COLO668 (cell line): Measurements from ENCODE around the gene PRPF6.
A peak's percentile ranks its signal among the peaks of the same experiment; 100 is the strongest.

Experiments used
- DNase-seq: peaks from one replicate; lab custom pipeline; 2025; ENCODE audit not compliant: unreplicated experiment; lab: John Stamatoyannopoulos, UW

The PRPF6 gene

DNA sequence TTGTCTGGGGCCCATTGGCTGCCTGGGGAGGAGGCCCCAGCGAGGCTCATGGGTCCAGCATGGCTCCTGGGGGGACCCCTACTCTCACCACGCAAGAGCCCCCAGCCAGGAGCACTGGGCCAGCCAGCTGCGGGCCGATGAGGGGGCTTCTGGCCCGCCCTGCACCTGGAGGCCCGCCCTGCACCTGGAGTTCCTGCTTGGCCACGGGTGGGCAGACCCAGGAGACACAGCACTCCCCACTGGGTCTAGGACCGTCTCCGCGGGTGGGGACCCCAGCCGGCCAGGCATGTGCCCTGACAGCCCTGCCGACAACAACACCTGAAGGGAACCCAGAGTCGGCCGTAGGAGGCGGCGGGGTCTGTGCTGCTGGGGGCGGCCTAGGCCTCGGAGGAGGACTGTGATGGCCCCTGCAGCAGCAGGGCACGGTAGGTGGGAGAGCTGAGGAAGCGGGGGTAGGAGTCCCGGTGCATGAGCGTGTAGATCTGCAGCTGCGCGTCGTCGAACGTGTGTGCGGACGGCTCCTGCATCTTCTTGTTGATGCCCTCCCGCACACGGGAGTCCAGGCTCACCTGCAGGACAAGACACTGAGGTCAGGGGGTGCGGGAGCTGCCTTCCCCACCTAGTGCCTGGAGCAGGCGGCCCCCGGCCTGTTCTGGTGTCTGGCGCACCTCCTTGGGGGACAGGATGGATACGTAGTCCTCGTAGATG is 92.7 kb downstream of the PRPF6 start:
- no peak for DNase-seq

DNA sequence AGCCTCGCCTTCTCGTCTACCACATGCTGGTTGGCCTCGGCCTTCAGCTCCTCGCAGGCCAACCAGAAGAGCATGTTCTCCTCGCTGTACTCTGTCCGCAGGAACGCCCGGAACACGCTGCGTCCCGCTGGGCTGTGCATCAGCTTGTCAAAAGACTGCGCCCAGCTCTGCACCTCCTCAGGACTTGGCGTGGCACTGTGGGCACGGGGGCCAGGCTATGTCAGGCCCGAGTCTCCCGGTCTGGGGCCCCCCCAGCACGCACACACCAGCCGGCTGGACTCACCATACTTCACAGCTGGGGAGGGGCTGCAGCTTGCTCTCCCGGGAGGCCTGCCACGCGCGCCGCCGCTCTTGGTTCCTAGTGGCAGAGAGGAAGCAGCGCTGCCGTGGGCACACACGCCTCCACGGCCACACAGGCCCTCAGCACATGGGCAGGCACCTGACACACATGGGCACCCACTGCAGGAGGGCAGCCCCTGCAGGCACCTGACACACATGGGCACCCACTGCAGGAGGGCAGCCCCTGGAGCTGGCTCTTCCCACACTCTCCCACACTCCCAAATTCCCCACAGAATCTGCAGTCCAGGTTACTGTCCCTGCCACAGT is 93.4 kb downstream of the PRPF6 start:
- no peak for DNase-seq

DNA sequence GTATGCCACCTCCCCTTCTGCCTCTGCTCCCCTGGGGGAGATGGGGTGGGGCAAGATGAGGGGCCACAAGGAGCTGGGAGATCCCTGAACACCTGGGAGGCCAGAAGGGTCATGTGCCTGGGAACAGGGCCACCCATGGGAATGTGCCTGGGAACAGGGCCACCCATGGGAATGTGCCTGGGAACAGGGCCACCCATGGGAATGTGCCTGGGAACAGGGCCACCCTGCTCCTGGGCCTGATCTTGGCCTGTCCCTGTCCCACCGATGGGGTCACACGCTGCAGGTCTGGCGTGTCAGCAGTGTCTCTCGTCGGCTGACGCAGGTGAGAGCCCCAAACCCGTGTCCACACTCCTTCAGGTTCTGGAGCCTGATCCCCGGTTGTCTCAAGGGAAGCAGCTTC is 94.0 kb downstream of the PRPF6 start:
- DNase-seq: no peak

DNA sequence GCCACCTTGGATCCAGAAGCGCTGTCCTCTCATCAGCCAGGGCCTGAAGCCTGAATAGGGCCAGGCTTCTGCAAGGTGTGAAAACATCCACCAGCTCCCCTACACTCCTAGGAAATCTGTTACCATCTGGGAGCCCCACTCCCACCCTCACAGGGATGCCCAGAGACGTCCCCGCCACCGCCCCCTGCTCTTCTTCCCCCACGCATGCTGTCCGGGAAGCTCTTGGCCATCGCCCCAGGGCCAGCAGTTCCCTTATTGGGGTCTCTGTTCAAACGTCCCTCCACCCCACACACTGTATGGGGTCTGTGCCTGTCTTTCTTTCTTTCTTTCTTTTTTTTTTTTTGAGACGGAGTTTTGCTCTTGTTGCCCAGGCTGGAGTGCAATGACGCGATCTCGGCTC is 94.6 kb downstream of the PRPF6 start:
- DNase-seq: no peak

DNA sequence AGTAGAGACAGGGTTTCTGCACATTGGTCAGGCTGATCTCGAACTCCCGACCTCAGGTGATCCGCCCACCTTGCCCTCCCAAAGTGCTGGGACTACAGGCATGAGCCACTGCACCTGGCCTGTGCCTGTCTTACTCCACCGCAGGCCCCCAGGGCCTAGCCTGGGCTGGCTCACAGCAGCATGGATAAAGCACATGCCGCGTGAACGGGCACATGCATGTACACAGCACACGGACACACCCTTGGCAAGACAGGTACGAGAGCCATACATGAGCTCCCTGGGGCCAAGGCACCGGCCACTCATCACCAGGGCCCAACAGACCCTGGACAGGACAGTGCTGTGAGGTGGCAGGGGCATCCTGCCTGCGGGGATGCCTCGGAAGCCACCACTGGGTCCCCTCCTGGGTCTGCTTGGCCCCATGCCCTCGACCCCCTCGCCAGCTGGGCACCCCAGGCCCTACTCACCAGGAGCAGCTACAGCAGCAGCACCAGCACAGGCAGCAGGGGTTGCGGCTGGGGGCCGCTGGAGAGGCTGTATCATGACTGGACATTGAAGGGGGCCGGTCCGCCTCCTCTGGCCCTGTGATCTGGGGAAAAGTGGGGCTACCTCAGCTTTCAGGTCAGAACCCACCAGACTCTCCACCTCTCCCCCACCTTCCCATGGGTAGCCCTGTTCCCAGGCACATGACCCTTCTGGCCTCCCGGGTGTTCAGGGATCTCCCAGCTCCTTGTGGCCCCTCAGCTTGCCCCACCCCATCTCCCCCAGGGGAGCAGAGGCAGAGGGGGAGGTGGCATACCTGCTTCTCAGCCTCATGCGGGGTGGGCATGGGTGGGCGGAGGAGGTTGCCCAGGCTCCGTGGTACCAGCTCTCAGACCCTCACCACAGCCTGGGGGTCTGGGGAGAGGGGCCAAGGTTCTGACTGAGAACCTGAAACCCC is 95.4 kb downstream of the PRPF6 start:
- DNase-seq: no peak

DNA sequence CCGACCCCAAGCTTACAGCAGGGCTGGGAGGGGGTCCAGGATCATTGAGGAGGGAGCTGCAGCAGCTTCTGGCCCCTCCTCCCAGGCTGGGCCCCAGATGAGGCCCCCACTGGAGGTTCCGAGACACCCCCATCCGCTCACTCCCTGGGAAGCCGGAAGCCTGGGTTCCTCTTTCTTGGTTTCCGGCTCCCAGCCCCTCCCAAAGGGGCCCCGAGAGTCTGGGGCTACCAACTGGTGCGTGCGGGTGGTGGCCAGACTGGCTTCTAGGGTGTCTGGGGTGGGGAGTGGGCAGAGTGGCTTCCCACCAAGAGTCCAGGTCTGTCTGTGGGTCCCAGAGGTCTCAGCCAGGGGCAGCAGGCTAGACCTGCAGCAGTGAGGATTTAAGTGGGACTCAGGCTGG is 96.2 kb downstream of the PRPF6 start:
- DNase-seq: no peak

DNA sequence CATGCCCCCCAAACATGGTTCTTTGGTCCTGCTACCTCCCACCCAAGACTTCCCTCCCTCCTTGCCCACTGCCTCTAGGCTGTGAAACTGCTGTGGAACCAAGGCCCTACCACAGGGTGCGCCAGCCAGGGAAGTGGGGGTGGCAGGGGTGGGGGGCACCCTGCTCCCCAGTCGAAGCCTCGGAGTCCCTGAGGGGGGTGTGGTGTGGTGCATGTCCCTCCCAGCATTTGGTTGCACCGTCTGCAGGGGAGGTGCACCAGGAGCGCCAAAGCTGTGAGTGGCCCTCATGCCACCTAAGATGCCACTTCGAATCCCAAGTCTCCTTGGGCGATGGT is 96.6 kb downstream of the PRPF6 start:
- DNase-seq: no peak

DNA sequence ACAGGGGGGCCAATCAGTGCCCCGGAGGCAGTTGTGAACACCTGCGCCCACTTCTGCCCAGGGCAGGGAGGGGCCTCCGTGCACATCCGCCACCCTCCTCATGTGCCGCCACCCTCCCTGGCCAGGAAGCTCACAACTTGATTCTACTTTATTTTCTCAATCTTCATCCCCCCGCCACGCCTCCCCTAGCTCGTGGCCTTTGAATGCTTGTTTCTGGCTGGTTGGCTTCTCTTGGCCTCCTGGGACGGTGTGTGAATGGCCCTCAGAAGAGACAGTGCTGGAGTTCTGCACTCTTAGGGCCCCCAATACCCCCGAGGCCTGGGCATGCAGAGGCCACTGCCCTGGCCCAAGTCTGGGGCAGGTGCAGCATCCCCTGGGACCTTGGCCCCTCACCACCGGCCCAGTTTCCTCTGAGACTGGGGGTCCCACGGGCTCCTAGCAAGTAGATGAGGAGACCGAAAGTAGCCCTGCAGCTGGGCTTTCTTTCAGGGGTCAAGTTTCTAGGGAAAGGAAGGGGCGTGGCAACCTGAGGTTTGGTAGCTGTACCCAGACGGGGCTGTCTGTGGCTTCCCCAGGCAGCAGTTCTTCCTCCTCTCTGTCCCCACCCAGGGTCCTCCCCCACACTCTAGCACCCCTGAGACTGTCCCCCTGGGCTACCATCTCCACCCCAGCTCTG is 97.1 kb downstream of the PRPF6 start:
- no peak for DNase-seq

DNA sequence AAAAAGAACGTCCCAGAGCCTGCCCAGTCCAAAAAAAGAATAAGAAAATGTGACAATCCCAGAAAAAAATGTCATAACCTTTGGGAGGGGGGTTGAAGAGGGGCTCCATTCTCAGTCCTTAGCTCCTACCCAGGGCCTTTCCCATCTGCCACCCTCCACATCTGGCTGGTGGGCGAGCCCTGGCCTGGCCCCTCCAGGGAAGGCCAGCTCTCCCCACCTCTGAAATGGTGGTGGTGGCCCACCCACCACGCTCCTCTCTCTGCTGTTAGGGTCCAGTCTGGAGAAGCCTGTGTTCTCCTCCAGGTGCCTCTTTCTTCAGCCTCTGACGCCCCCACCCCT is 98.0 kb downstream of the PRPF6 start:
- DNase-seq: no peak

DNA sequence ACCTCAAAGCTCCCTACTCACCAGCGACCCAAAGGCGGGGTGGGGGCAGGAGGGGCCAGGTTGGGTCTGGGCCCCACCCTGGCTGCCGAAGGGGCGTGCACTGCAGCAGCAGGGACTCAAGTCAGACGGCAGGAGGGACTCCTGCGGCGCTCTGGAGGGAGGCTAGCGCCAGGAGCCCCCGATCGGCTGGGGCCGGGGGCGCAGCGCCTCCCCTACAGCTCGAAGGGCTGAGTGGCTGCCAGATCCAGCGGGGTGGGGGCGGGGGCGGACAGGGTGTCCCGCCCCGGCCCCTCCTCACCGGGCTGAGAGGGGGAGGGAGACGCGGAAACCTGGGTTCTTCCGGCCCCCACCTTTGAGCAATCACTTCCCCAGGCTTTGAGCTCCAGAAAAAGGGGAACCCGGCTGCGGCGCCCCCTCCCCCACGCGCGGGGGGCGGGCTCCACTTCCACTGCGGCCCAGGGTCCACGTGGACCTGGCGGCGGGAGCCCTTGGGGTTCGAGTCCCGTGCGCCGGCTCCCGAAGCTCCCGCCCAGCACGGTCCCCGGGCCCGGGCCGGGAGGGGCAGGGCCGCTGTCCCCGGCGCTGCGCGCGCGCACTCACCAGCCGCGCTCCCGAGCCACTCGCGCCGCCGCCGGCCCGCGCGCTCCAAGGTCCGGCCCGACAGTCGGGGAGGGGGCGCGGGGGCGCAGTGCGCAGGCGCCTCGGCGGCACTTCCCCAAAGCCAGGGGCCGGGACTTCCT is 98.5 kb downstream of the PRPF6 start, which contains the start of gene RGS19:
TSS of gene RGS19 (minus strand) at position 246 of the 740 bp plus-strand sequence. CDS start 2,632 bp downstream, outside the sequence.
- peak; percentile 46 for DNase-seq

DNA sequence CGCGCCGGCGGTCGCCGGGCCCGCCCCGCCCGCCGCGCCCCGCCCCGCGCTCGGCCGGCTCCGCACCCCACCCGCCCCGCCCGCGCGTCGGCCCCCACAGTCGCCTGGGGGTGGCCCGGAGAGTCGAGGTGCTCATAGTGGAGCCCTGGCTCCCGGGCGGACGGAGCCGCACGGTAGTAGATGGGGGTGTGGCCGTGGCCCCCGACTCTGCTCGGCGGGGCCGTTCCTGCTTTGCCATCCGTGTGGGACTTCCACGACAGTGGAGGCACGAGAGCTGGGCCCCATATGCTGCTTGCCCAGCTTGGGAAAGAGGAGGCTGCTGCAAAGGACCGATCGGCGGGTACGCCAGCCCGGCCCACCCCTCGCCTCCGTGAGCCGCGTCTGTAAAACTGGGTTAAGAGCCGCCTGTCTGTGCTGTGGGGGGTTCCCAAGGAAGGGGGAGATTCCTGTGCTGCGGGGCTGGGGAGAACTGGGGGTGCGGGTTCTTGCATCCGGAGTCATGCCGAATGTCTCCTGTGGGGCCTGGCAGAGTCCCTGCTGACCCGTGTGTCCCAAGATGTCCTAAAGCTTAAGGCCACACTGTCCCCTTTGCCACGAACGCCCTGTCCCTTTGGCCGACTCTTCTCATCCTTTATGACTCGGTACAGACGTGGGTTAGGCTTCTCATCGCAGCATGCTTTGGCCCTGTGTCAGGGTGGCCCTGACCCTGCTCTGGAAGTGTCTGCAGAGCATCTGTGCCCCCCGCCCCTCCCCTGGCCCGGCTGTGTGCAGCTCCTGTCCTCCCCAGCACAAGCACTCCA is 99.3 kb downstream of the PRPF6 start, which contains the start of gene OPRL1:
TSS of gene OPRL1 (plus strand) at position 70 of the 800 bp plus-strand sequence. CDS start 12,639 bp downstream, outside the sequence.
- no peak for DNase-seq

DNA sequence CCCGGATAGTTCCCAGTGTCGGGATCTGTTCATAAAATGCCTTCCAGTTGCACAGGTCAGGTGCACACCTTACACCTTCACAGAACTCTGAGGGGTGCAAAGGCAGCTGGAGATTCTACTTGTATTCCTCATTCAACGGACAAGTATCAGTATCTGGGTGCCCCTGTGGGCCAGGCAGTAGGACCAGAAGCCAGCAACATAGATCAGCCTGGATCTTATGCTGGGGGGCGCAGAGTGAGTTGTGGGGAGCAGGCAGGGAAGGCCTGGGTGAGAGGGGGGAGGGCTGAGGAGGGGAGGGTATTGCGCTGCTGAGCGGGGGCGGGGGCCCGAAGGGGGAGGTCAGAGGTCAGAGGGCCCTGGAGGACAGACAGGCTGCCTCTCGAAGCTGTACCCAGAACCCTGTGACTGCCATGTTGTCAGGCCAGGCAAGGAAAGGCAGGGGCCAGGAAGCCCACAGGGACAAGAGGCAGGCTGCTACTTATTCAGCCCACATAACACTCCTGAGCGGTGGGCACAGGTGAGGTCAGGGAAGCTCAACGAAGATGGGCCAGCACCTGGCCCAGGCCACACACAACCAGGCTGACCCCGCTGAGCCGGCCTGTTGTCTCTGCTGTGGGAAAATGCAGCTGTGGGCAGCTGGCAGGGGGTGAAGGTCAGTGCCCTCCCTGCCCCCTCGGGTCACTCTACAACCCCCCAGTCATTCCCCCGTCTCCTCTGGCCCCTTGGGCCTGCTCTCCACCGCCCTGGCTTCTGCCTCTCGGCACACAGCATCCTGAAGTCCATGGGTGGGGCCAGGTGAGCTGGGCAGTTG is 100.1 kb downstream of the PRPF6 start:
- DNase-seq: no peak

DNA sequence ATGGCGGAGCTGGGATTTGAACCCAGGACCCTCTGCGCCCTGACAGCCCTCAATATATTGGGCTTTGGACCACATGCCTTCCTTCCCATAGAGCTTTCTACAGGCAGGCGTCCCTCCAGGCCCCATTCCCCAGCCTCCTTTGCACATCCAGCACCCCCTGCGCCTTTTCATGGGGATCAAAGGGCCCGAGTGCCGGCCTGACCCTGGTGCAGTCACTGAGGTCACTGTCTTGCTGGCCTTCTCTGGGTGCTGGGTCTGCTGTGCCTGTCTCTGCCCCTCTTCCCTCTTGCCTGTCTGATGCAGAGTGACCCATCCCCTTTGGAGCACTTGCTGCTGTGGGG is 100.7 kb downstream of the PRPF6 start:
- no peak for DNase-seq

DNA sequence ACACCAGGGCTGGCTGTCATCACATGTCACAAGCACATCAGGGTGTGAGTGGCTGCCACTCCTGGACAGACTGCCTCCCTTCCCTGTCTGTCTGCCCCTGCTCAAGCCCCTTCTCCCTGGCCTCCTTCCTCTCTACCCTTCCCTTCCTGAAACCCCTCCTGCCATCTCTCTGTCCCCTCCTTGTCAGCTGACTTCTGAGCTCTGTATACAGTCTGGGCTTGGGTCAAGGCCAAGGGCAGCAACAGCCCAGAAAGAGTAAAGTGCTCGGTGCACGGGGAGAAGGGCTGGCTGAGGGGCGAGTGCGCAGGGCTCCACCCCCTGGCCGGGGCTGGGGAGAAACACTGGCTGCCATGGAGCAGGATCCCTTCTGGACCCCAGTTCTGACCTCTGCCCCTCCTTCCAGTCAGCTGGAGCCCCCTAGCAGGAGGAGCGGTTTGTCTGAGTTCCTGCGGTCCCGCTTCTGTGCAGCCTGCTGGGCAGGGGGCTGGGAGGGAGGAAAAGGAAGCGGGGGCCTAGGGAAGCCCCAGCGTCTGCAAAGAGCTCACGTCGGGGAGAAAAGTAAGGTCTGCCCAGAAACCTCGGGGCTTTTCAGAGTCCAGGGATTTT is 101.3 kb downstream of the PRPF6 start:
- DNase-seq: no peak
